ENCODE data around the gene ERP44. TPM values are rescaled to one million over a fixed set of nuclear protein-coding genes. Genes with fewer than 3 reads are reported as not detected.

The ERP44 gene
- total RNA-seq, 3 donors from 2014 or later (not counting 1 experiment from before 2014, with no cell fraction given) = 14.2 to 15.4 (median 15.1) TPM

DNA sequence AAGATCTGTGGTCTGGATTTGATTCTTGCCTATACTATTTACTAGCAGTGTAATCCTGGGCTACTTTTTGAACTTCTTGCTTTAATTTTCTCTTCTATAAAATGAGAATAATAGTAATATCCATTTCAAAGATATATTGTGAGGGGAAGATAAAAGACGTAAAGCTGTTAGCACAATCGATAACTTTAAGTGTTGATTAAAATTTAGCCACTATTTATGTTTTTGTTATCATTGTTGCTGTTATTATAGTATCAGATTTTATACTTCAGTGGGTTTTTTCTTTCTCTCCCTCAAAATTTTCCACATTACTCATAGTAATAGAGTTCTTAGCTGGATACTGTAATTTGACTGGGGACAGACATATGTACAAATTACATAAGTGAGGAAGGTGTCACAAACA, 150.3 kb downstream of the ERP44 start:
- TF ChIP-seq, protein P1, sequence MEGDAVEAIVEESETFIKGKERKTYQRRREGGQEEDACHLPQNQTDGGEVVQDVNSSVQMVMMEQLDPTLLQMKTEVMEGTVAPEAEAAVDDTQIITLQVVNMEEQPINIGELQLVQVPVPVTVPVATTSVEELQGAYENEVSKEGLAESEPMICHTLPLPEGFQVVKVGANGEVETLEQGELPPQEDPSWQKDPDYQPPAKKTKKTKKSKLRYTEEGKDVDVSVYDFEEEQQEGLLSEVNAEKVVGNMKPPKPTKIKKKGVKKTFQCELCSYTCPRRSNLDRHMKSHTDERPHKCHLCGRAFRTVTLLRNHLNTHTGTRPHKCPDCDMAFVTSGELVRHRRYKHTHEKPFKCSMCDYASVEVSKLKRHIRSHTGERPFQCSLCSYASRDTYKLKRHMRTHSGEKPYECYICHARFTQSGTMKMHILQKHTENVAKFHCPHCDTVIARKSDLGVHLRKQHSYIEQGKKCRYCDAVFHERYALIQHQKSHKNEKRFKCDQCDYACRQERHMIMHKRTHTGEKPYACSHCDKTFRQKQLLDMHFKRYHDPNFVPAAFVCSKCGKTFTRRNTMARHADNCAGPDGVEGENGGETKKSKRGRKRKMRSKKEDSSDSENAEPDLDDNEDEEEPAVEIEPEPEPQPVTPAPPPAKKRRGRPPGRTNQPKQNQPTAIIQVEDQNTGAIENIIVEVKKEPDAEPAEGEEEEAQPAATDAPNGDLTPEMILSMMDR (IDR thresholded peaks at IDR 0.05) = no peak
- no peak for ATAC-seq
- no peaks in the 10 kb centered on the region for H3K27me3 Mint-ChIP-seq (ENCODE audit: low read depth in 2 of 2)
- H3K4me1 Mint-ChIP-seq = peaks cover 0 to 7% of the 10 kb centered on the region in 2 donors
- Histone ChIP-seq H3K9me3 (ENCODE audit: control insufficient read depth, insufficient read depth, low read length) (no peaks in the 10 kb centered on the region), H3K4me3 (ENCODE audit: low read length) (no peak overlapping the region), H3K27me3 (ENCODE audit: control insufficient read depth, insufficient read depth, low read length) (no peaks in the 10 kb centered on the region), H3K27ac (ENCODE audit: low read length) (no peak overlapping the region), H3K36me3 (ENCODE audit: control insufficient read depth, insufficient read depth, low read length) (peaks cover 12% of the 10 kb centered on the region), H3K4me1 (ENCODE audit: control insufficient read depth, insufficient read depth, low read length) (no peaks in the 10 kb centered on the region)
- DNase-seq = no peak
- no peak overlapping the region for H3K4me3 Mint-ChIP-seq
- intact Hi-C loops (cut with micrococcal nuclease) = no loop called here
- no peaks in the 10 kb centered on the region for H3K9me3 Mint-ChIP-seq
- no peaks in the 10 kb centered on the region for H3K36me3 Mint-ChIP-seq
- no peak overlapping the region for H3K27ac Mint-ChIP-seq
- WGBS (ENCODE audit: insufficient coverage) = no CpG with 5 or more reads among the region's 2 CpGs

DNA sequence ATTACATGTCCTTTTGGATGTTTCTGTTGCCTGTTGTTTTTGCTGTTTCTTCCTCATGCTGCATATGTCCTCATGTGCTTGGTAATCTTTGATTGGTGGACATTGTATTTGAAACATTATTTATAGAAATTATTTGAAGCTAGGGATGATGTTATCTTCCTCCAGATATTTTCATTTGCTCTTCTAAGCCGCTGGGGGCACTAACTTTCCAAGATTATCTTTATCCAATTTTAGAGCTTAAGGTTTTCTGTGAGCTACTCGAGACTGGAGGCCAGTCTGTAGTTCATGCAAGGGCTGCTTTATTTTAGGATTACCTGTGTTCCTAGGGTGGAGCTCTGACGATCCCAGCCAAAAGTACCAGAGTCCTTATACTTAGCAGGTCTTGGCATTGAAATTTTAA, 151.4 kb downstream of the ERP44 start:
- no peaks in the 10 kb centered on the region for H3K9me3 ChIP-seq (ENCODE audit: control insufficient read depth, insufficient read depth, low read length)
- H3K9me3 Mint-ChIP-seq = no peaks in the 10 kb centered on the region
- peaks cover 9% of the 10 kb centered on the region for H3K36me3 ChIP-seq (ENCODE audit: control insufficient read depth, insufficient read depth, low read length)
- TF ChIP-seq, protein P1 (IDR thresholded peaks at IDR 0.05) = no peak
- peaks cover 0 to 7% of the 10 kb centered on the region in 2 donors for H3K4me1 Mint-ChIP-seq
- no peaks in the 10 kb centered on the region for H3K27me3 Mint-ChIP-seq (ENCODE audit: low read depth in 2 of 2)
- H3K36me3 Mint-ChIP-seq = no peaks in the 10 kb centered on the region
- no peaks in the 10 kb centered on the region for H3K4me1 ChIP-seq (ENCODE audit: control insufficient read depth, insufficient read depth, low read length)
- intact Hi-C loops (cut with micrococcal nuclease) = no loop called here
- DNase-seq (no peak), ATAC-seq (no peak)
- 98% methylated on average over 3 of the region's 3 CpGs for WGBS (ENCODE audit: insufficient coverage)
- no peak overlapping the region for H3K4me3 Mint-ChIP-seq
- no peak overlapping the region for H3K27ac ChIP-seq (ENCODE audit: low read length)
- H3K4me3 ChIP-seq (ENCODE audit: low read length) = no peak overlapping the region
- no peaks in the 10 kb centered on the region for H3K27me3 ChIP-seq (ENCODE audit: control insufficient read depth, insufficient read depth, low read length)
- no peak overlapping the region for H3K27ac Mint-ChIP-seq

DNA sequence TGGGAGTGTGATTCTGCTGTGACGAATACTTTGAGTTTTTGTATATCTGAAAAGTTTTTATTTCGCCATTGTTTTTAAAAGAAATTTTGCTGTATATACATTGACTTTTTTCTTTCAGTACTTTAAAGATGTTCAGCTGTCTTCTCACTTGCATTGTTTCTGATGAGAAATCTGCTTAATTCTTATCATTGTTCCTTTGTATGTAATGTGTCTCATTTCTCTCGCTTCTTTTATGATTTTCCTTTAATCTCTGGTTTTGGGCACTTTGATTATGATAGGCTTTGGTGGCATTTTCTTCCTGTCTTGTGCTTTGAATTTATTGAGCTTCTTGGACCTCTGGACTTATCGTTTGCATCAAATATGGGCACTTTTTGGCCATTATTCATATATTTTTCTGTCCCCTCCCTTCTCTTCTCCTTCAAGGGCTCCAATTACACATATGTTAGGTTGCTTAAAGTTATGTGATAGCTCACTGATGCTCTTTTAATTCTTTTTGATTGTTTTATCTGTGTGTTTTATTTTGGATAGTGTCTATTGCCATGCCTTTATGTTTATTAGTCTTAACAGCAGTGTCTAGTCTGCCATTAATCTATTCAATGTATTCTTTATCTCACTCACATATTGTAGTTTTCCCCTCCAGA, 161.7 kb downstream of the ERP44 start:
- no peak overlapping the region for H3K27ac ChIP-seq (ENCODE audit: low read length)
- H3K4me1 Mint-ChIP-seq = peaks cover 6 to 11% of the 10 kb centered on the region in 2 donors
- no peak overlapping the region for H3K4me3 ChIP-seq (ENCODE audit: low read length)
- H3K27ac Mint-ChIP-seq = no peak overlapping the region
- H3K9me3 Mint-ChIP-seq = peaks cover 4% of the 10 kb centered on the region in 2 donors
- H3K9me3 ChIP-seq (ENCODE audit: control insufficient read depth, insufficient read depth, low read length) = no peaks in the 10 kb centered on the region
- intact Hi-C loops (cut with micrococcal nuclease) = no loop called here
- H3K27me3 Mint-ChIP-seq (ENCODE audit: low read depth in 2 of 2) = no peaks in the 10 kb centered on the region
- TF ChIP-seq, protein P1 (IDR thresholded peaks at IDR 0.05) = no peak
- no peaks in the 10 kb centered on the region for H3K4me1 ChIP-seq (ENCODE audit: control insufficient read depth, insufficient read depth, low read length)
- no peak for ATAC-seq
- no peak for DNase-seq
- 87% methylated on average over 2 of the region's 4 CpGs for WGBS (ENCODE audit: insufficient coverage)
- H3K4me3 Mint-ChIP-seq = no peak overlapping the region
- H3K27me3 ChIP-seq (ENCODE audit: control insufficient read depth, insufficient read depth, low read length) = no peaks in the 10 kb centered on the region
- peaks cover 7% of the 10 kb centered on the region for H3K36me3 Mint-ChIP-seq
- peaks cover 3% of the 10 kb centered on the region for H3K36me3 ChIP-seq (ENCODE audit: control insufficient read depth, insufficient read depth, low read length)
